ENCODE measurements around the gene CDK5RAP1.

CDK5RAP1 gene

DNA sequence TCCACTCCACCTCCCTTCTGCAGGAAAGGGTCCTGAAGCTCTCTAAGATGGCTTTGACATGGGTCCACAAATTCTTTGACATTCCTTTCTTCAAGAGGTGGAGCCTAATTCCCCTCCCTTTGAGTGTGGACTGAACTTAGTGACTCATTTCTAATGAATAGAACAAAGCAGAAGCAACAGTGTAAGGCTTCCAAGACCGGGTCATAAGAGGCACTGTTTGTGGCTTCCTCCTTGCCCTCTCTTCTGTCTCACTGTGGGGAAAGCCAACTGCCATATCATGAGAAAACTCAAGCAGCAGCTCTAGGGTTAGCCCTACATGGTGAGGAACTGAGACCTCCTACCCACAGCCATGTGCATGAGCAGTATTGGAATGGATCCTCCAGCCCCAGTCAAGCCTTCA lies 5.9 kb upstream of the CDK5RAP1 start:
- Histone ChIP-seq H2BK12ac (ENCODE audit: low read length in 2 of 2) (peak overlapping the region in 1 of 2 experiments; percentile 74), H3K9me3 (ENCODE audit: control insufficient read depth, low read length) (peaks cover 5% of the 10 kb centered on the region), H3K9ac (ENCODE audit: low read length) (no peak overlapping the region), H3K4me1 (ENCODE audit: control insufficient read depth, insufficient read depth, low read depth, low read length) (peaks cover 13% of the 10 kb centered on the region), H3K4me3 (ENCODE audit: insufficient read depth in 1 of 2, low read depth in 1 of 2, low read length in 2 of 2) (peak overlapping the region in 1 of 2 experiments; percentile 2), H4K91ac (ENCODE audit: low read length) (no peak overlapping the region), H3K27me3 (ENCODE audit: control insufficient read depth in 1 of 2, insufficient read depth in 1 of 2, low read length in 2 of 2) (no peaks in the 10 kb centered on the region), H3K4me2 (ENCODE audit: low read length, poor library complexity, severe bottlenecking) (no peak overlapping the region), H2AFZ (ENCODE audit: low read depth, low read length) (no peak overlapping the region), H3K27ac (ENCODE audit: low read length, poor library complexity, severe bottlenecking) (no peak overlapping the region), H2BK15ac (ENCODE audit: low read depth, poor library complexity, severe bottlenecking) (no peak overlapping the region), H3K4ac (ENCODE audit: low read depth in 1 of 2, low read length in 2 of 2) (peak overlapping the region in 1 of 2 experiments; percentile 62), H2BK5ac (ENCODE audit: low read depth, low read length, poor library complexity, severe bottlenecking) (no peak overlapping the region), H3K14ac (ENCODE audit: low read length in 2 of 2) (no peak overlapping the region), H4K8ac (ENCODE audit: low read length) (no peak overlapping the region), H3K23ac (ENCODE audit: low read length in 2 of 2) (no peak overlapping the region), H2AK5ac (ENCODE audit: low read length, severe bottlenecking) (no peak overlapping the region), H3K18ac (ENCODE audit: low read depth in 1 of 2, low read length in 2 of 2) (peak overlapping the region in 1 of 2 experiments; percentile 70), H3K79me1 (replicated peaks; ENCODE audit: low read length, poor library complexity, severe bottlenecking) (peaks cover 18% of the 10 kb centered on the region), H3K36me3 (ENCODE audit: control insufficient read depth in 1 of 2, insufficient read depth in 2 of 2, low read depth in 1 of 2, low read length in 2 of 2) (peaks cover 41 to 68% of the 10 kb centered on the region in 2 experiments), H2BK120ac (ENCODE audit: low read depth, low read length) (no peak overlapping the region)
- DNase-seq = peak; percentile 32
- 57% methylated on average over 1 of the region's 1 CpG for WGBS

DNA sequence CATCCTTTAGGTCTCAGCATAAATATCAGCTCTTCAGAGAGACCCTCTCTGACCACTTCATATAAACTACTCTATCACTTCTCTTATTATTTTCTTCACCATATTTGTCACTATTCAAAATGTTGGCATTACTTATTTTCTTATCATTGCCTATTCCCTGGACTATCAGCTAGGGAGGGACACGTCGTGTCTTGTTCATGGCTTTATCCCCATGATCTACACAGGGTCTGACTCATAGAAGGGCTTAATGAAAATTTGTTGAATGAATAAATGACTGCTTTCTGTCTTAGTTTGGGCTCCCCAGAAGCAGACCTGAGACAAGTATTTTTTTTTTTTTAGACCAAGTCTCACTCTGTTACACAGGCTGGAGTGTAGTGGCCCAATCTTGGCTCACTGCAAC lies 3.0 kb upstream of the CDK5RAP1 start:
- Histone ChIP-seq H2BK120ac (ENCODE audit: low read depth, low read length) (no peak overlapping the region), H3K27ac (ENCODE audit: low read length, poor library complexity, severe bottlenecking) (no peak overlapping the region), H2BK5ac (ENCODE audit: low read depth, low read length, poor library complexity, severe bottlenecking) (no peak overlapping the region), H2AK5ac (ENCODE audit: low read length, severe bottlenecking) (no peak overlapping the region), H3K79me1 (replicated peaks; ENCODE audit: low read length, poor library complexity, severe bottlenecking) (peaks cover 29% of the 10 kb centered on the region), H3K36me3 (ENCODE audit: control insufficient read depth in 1 of 2, insufficient read depth in 2 of 2, low read depth in 1 of 2, low read length in 2 of 2) (peaks cover 22 to 43% of the 10 kb centered on the region in 2 experiments), H3K9me3 (ENCODE audit: control insufficient read depth, low read length) (peaks cover 5% of the 10 kb centered on the region), H3K14ac (ENCODE audit: low read length in 2 of 2) (no peak overlapping the region), H4K8ac (ENCODE audit: low read length) (no peak overlapping the region), H3K4me2 (ENCODE audit: low read length, poor library complexity, severe bottlenecking) (no peak overlapping the region), H3K4me3 (ENCODE audit: insufficient read depth in 1 of 2, low read depth in 1 of 2, low read length in 2 of 2) (no peak overlapping the region), H3K4me1 (ENCODE audit: control insufficient read depth, insufficient read depth, low read depth, low read length) (peaks cover 18% of the 10 kb centered on the region), H4K91ac (ENCODE audit: low read length) (no peak overlapping the region), H3K27me3 (ENCODE audit: control insufficient read depth in 1 of 2, insufficient read depth in 1 of 2, low read length in 2 of 2) (no peaks in the 10 kb centered on the region), H3K4ac (ENCODE audit: low read depth in 1 of 2, low read length in 2 of 2) (no peak overlapping the region), H2AFZ (ENCODE audit: low read depth, low read length) (no peak overlapping the region), H2BK12ac (ENCODE audit: low read length in 2 of 2) (no peak overlapping the region), H3K23ac (ENCODE audit: low read length in 2 of 2) (no peak overlapping the region), H2BK15ac (ENCODE audit: low read depth, poor library complexity, severe bottlenecking) (no peak overlapping the region), H3K18ac (ENCODE audit: low read depth in 1 of 2, low read length in 2 of 2) (no peak overlapping the region), H3K9ac (ENCODE audit: low read length) (no peak overlapping the region)
- WGBS = 83% methylated on average over 2 of the region's 2 CpGs
- no peak for DNase-seq

DNA sequence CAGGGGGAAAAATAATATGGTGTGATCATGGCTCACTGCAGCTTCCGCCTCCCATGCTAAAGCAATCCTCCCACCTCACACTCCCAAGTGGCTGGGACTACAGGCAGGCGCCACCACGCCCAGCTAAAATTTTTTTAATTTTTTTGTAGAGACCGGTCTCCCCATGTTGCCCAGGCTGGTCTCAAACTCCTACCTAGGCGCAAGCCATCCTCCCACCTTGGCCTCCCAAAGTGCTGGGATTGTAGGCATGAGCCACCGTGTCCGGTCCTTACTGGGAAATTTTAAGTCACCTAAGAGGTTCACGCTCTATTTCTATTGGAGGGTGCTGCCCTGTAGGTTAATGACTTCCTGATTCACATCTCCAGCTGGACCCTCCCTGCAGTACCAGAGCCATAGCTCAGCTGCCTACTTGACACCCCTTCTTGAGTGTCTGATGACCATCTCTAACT lies 626 bp upstream of the CDK5RAP1 start:
- Histone ChIP-seq H3K4me3 (ENCODE audit: insufficient read depth in 1 of 2, low read depth in 1 of 2, low read length in 2 of 2) (peak overlapping the region; percentile 39 to 99), H3K27ac (ENCODE audit: low read length, poor library complexity, severe bottlenecking) (no peak overlapping the region), H4K91ac (ENCODE audit: low read length) (no peak overlapping the region), H3K23ac (ENCODE audit: low read length in 2 of 2) (no peak overlapping the region), H3K27me3 (ENCODE audit: control insufficient read depth in 1 of 2, insufficient read depth in 1 of 2, low read length in 2 of 2) (no peaks in the 10 kb centered on the region), H3K79me1 (replicated peaks; ENCODE audit: low read length, poor library complexity, severe bottlenecking) (peaks cover 34% of the 10 kb centered on the region), H3K4me1 (ENCODE audit: control insufficient read depth, insufficient read depth, low read depth, low read length) (peaks cover 12% of the 10 kb centered on the region), H3K9me3 (ENCODE audit: control insufficient read depth, low read length) (no peaks in the 10 kb centered on the region), H4K8ac (ENCODE audit: low read length) (peak overlapping the region; percentile 90), H2BK12ac (ENCODE audit: low read length in 2 of 2) (peak overlapping the region in 1 of 2 experiments; percentile 3), H2BK120ac (ENCODE audit: low read depth, low read length) (no peak overlapping the region), H2AK5ac (ENCODE audit: low read length, severe bottlenecking) (no peak overlapping the region), H2AFZ (ENCODE audit: low read depth, low read length) (no peak overlapping the region), H2BK5ac (ENCODE audit: low read depth, low read length, poor library complexity, severe bottlenecking) (no peak overlapping the region), H3K9ac (ENCODE audit: low read length) (peak overlapping the region; percentile 95), H3K14ac (ENCODE audit: low read length in 2 of 2) (no peak overlapping the region), H3K4me2 (ENCODE audit: low read length, poor library complexity, severe bottlenecking) (peak overlapping the region; percentile 86), H3K36me3 (ENCODE audit: control insufficient read depth in 1 of 2, insufficient read depth in 2 of 2, low read depth in 1 of 2, low read length in 2 of 2) (peaks cover 2 to 23% of the 10 kb centered on the region in 2 experiments), H3K18ac (ENCODE audit: low read depth in 1 of 2, low read length in 2 of 2) (no peak overlapping the region), H3K4ac (ENCODE audit: low read depth in 1 of 2, low read length in 2 of 2) (no peak overlapping the region), H2BK15ac (ENCODE audit: low read depth, poor library complexity, severe bottlenecking) (no peak overlapping the region)
- 72% methylated on average over 8 of the region's 8 CpGs for WGBS
- DNase-seq = no peak

DNA sequence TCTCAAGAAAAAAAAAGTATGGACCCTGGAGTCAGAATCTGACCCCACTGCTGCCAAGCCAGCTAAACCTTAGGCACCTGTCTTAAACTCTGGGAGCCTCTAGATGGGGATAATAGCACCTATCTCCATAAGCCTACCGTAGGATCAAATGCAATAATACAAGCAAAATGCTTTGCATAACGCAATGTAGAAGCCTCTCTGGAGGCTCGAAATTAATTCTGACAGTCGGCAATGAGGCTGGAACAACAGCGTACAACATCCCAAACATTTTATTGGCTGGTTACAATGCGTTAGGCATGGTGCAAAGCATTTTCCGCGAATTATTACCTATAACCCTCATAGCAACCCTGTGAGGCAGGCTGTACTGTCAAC lies 521 bp downstream of the CDK5RAP1 start:
- H2AFZ ChIP-seq (ENCODE audit: low read depth, low read length) = peak overlapping the region; percentile 91
- peak overlapping the region in 1 of 2 experiments; percentile 70 for H3K18ac ChIP-seq (ENCODE audit: low read depth in 1 of 2, low read length in 2 of 2)
- peaks cover 3 to 24% of the 10 kb centered on the region in 2 experiments for H3K36me3 ChIP-seq (ENCODE audit: control insufficient read depth in 1 of 2, insufficient read depth in 2 of 2, low read depth in 1 of 2, low read length in 2 of 2)
- H3K79me1 ChIP-seq (replicated peaks; ENCODE audit: low read length, poor library complexity, severe bottlenecking) = peaks cover 40% of the 10 kb centered on the region
- no peak overlapping the region for H2AK5ac ChIP-seq (ENCODE audit: low read length, severe bottlenecking)
- DNase-seq = peak; percentile 29
- peak overlapping the region; percentile 23 for H4K91ac ChIP-seq (ENCODE audit: low read length)
- H3K4me1 ChIP-seq (ENCODE audit: control insufficient read depth, insufficient read depth, low read depth, low read length) = peaks cover 12% of the 10 kb centered on the region
- H3K14ac ChIP-seq (ENCODE audit: low read length in 2 of 2) = peak overlapping the region in 1 of 2 experiments; percentile 23
- peak overlapping the region; percentile 63 for H4K8ac ChIP-seq (ENCODE audit: low read length)
- no peak overlapping the region for H2BK5ac ChIP-seq (ENCODE audit: low read depth, low read length, poor library complexity, severe bottlenecking)
- peak overlapping the region; percentile 95 for H3K9ac ChIP-seq (ENCODE audit: low read length)
- peak overlapping the region; percentile 83 to 99 for H3K4me3 ChIP-seq (ENCODE audit: insufficient read depth in 1 of 2, low read depth in 1 of 2, low read length in 2 of 2)
- peak overlapping the region; percentile 39 for H2BK120ac ChIP-seq (ENCODE audit: low read depth, low read length)
- H3K4me2 ChIP-seq (ENCODE audit: low read length, poor library complexity, severe bottlenecking) = peak overlapping the region; percentile 93
- H3K23ac ChIP-seq (ENCODE audit: low read length in 2 of 2) = peak overlapping the region in 1 of 2 experiments; percentile 54
- H3K9me3 ChIP-seq (ENCODE audit: control insufficient read depth, low read length) = no peaks in the 10 kb centered on the region
- no peak overlapping the region for H2BK15ac ChIP-seq (ENCODE audit: low read depth, poor library complexity, severe bottlenecking)
- H2BK12ac ChIP-seq (ENCODE audit: low read length in 2 of 2) = peak overlapping the region in 1 of 2 experiments; percentile 54
- no peaks in the 10 kb centered on the region for H3K27me3 ChIP-seq (ENCODE audit: control insufficient read depth in 1 of 2, insufficient read depth in 1 of 2, low read length in 2 of 2)
- H3K27ac ChIP-seq (ENCODE audit: low read length, poor library complexity, severe bottlenecking) = peak overlapping the region; percentile 9
- 0% methylated on average over 8 of the region's 8 CpGs for WGBS
- H3K4ac ChIP-seq (ENCODE audit: low read depth in 1 of 2, low read length in 2 of 2) = peak overlapping the region; percentile 45 to 73
